HepG2 (cell line): Measurements from ENCODE around the gene DNAJB2. TPM values are rescaled to one million over a fixed set of nuclear protein-coding genes. Genes with fewer than 3 reads are reported as not detected.

Source experiments
- AHR ChIP-seq: IDR thresholded peaks from 2 replicates; pipeline ENCODE4 v1.6.1; 2018; ENCODE audit warnings: missing genetic modification reagents, missing compliant biosample characterization
- BRD4 ChIP-seq: sonication (generic); formaldehyde crosslinking; IDR thresholded peaks from 2 replicates; pipeline ENCODE4 v1.4.0; 2020; ENCODE audit warnings: missing genetic modification reagents
- HES4 ChIP-seq: sonication (generic); formaldehyde crosslinking; IDR thresholded peaks from 2 replicates; pipeline ENCODE4 v1.9.0; 2021; ENCODE audit warnings: mild to moderate bottlenecking, missing genetic modification reagents, borderline replicate concordance
- IKZF1 ChIP-seq: fragments of 450-650 bp; IDR thresholded peaks from 2 replicates; pipeline ENCODE4 v1.7.1; 2016
- MAF1 ChIP-seq: sonication (generic); formaldehyde crosslinking; IDR thresholded peaks from 2 replicates; pipeline ENCODE4 v1.5.0; 2020; ENCODE audit warnings: missing genetic modification reagents, borderline replicate concordance
- SATB2 ChIP-seq: sonication (generic); formaldehyde crosslinking; IDR thresholded peaks from 2 replicates; pipeline ENCODE4 v1.5.0; 2020; ENCODE audit warnings: missing genetic modification reagents
- SMAD1 ChIP-seq: sonication (generic); formaldehyde crosslinking; IDR thresholded peaks from 2 replicates; pipeline ENCODE4 v1.4.0; 2020; ENCODE audit warnings: missing genetic modification reagents, low read depth, mild to moderate bottlenecking, borderline replicate concordance
- TBX2 ChIP-seq: sonication (generic); formaldehyde crosslinking; IDR thresholded peaks from 2 replicates; pipeline ENCODE4 v1.5.0; 2020; ENCODE audit warnings: missing genetic modification reagents, mild to moderate bottlenecking, borderline replicate concordance
- ZNF383 ChIP-seq: sonication (generic); formaldehyde crosslinking; IDR thresholded peaks from 2 replicates; pipeline ENCODE4 v1.4.0; 2020; ENCODE audit warnings: missing genetic modification reagents, mild to moderate bottlenecking, borderline replicate concordance
- ZNF552 ChIP-seq: sonication (generic); formaldehyde crosslinking; IDR thresholded peaks from 2 replicates; pipeline ENCODE4 v1.9.0; 2022; ENCODE audit warnings: missing genetic modification reagents, mild to moderate bottlenecking, borderline replicate concordance
- ZNF607 ChIP-seq: sonication (generic); formaldehyde crosslinking; IDR thresholded peaks from 2 replicates; pipeline ENCODE4 v1.5.1; 2020; ENCODE audit warnings: missing genetic modification reagents, mild to moderate bottlenecking, borderline replicate concordance
- ZNF720 ChIP-seq: sonication (generic); formaldehyde crosslinking; IDR thresholded peaks from 2 replicates; pipeline ENCODE4 v1.4.0; 2020; ENCODE audit warnings: missing genetic modification reagents
- ZSCAN30 ChIP-seq: sonication (generic); formaldehyde crosslinking; IDR thresholded peaks from 2 replicates; pipeline ENCODE4 v1.5.0; 2020; ENCODE audit warnings: mild to moderate bottlenecking, missing genetic modification reagents
- polyA plus RNA-seq, 8 experiments: library from polyadenylated mRNA; depleted of rRNA in 3 of 8; stranded (reverse) in 7 of 8; unstranded in 1 of 8; fragments of >200 nt; fragmentation: Illumina TruSeq in 4 of 8; extraction: Trizol in 4 of 8; gene quantifications; 2 replicates each; pipeline versions ENCODE4 v1.2.1 to v1.2.3, GENCODE V29; 2011 to 2016; ENCODE audit warnings: low read depth in 4 of 8, missing spikeins in 1 of 8, mixed read lengths in 1 of 8; ENCODE audit not compliant: insufficient read depth in 1 of 8
- total RNA-seq, 5 experiments: library from RNA; depleted of rRNA; stranded (reverse); fragments of >200 nt; fragmentation: Illumina TruSeq; extraction: Trizol; gene quantifications; 2 replicates each; pipeline ENCODE4 v1.2.3, GENCODE V29; 2016; ENCODE audit warnings: low read depth in 1 of 5
- TF ChIP-seq, protein P1 (sequence below): sonication (generic); formaldehyde crosslinking; IDR thresholded peaks from 2 replicates; pipeline ENCODE4 v1.4.0; 2020; ENCODE audit warnings: missing genetic modification reagents, borderline replicate concordance
- TF ChIP-seq, protein P2 (sequence below): IDR thresholded peaks from 2 replicates; pipeline ENCODE4 v1.6.1; 2016; ENCODE audit warnings: missing biosample characterization, missing genetic modification reagents, low read depth
- TF ChIP-seq, protein P3 (sequence below): fragments of 450-650 bp; IDR thresholded peaks from 2 replicates; pipeline ENCODE4 v1.6.1; 2017; ENCODE audit warnings: mild to moderate bottlenecking
- TF ChIP-seq, protein P4 (sequence below): IDR thresholded peaks from 2 replicates; pipeline ENCODE4 v1.6.1; 2016; ENCODE audit warnings: mild to moderate bottlenecking, missing biosample characterization, missing genetic modification reagents
- TF ChIP-seq, protein P5 (sequence below): sonication (generic); formaldehyde crosslinking; IDR thresholded peaks from 2 replicates; pipeline ENCODE4 v1.5.0; 2020; ENCODE audit warnings: mild to moderate bottlenecking, missing genetic modification reagents

Gene DNAJB2
- total and polyA plus RNA-seq, 2 of the 13 experiments (the other 11 are each of a cell fraction or from before 2014, with no cell fraction given): 21.3 to 31.1 TPM

DNA sequence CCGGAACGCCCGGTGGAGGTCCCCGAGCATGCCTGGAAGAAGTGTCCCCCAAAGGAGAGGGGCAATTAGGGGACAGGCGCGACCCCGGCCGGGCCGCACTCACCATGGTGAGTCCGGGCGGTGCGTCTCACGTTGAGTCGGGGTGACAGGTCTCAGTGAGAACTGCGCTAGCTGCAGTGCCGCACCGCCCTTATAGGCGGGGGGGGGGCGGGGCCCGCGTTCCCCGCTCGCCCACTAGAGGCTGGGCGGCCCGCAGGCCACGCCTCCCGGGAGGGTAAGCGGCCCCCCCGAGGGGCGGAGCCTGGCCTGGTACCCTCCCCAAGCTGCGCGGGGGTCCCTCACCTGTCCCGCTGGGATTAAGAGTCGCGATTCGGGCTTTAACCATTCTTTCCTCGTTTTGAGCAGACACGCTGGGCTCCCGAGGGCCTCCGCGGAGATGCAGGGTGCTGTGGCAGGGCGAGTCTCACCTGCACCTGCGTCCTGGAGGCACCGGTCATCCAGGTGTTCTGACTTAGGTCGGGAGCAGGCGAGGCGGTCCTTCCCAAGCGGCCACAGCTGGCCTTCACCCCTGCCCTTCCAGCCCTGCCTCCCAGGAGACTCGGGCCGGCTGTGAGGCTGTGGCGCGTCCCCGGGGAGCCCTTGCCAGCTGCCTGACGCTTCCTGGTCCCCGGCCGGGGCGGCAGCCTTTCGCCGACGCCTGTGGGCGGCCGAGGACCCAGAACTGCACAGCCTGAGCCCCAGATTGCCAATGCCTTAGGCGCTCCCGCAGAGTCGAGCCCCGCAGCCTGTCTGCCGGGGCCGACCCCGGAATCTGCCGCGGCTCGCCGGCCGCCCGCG, 25.2 kb upstream of the DNAJB2 start, which contains the start of gene TUBA4A (continued):
- TF ChIP-seq AHR (no peak), TBX2 (CRISPR knock-in tag) (peak; percentile 64; the same call in 1 of the 2 replicates), SMAD1 (CRISPR knock-in tag) (0 out of 2 replicates have a peak, but pooled peaks have one; percentile 2), ZNF383 (CRISPR knock-in tag) (peak; percentile 81; the same call in 1 of the 2 replicates), ZNF552 (CRISPR knock-in tag) (no peak; the same call in 1 of the 2 replicates), IKZF1 (no peak), ZNF720 (CRISPR knock-in tag) (no peak), ZNF607 (CRISPR knock-in tag) (peak; percentile 54; the same call in 1 of the 2 replicates), SATB2 (CRISPR knock-in tag) (no peak), MAF1 (0 out of 2 replicates have a peak, but pooled peaks have one; percentile 37), ZSCAN30 (no peak), HES4 (peak; percentile 31; the same call in 1 of the 2 replicates), BRD4 (CRISPR knock-in tag) (no peak)
- TF ChIP-seq, protein P1, sequence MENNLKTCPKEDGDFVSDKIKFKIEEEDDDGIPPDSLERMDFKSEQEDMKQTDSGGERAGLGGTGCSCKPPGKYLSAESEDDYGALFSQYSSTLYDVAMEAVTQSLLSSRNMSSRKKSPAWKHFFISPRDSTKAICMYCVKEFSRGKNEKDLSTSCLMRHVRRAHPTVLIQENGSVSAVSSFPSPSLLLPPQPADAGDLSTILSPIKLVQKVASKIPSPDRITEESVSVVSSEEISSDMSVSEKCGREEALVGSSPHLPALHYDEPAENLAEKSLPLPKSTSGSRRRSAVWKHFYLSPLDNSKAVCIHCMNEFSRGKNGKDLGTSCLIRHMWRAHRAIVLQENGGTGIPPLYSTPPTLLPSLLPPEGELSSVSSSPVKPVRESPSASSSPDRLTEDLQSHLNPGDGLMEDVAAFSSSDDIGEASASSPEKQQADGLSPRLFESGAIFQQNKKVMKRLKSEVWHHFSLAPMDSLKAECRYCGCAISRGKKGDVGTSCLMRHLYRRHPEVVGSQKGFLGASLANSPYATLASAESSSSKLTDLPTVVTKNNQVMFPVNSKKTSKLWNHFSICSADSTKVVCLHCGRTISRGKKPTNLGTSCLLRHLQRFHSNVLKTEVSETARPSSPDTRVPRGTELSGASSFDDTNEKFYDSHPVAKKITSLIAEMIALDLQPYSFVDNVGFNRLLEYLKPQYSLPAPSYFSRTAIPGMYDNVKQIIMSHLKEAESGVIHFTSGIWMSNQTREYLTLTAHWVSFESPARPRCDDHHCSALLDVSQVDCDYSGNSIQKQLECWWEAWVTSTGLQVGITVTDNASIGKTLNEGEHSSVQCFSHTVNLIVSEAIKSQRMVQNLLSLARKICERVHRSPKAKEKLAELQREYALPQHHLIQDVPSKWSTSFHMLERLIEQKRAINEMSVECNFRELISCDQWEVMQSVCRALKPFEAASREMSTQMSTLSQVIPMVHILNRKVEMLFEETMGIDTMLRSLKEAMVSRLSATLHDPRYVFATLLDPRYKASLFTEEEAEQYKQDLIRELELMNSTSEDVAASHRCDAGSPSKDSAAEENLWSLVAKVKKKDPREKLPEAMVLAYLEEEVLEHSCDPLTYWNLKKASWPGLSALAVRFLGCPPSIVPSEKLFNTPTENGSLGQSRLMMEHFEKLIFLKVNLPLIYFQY (CRISPR knock-in tag): peak; percentile 12; the same call in 1 of the 2 replicates
- TF ChIP-seq, protein P2, sequence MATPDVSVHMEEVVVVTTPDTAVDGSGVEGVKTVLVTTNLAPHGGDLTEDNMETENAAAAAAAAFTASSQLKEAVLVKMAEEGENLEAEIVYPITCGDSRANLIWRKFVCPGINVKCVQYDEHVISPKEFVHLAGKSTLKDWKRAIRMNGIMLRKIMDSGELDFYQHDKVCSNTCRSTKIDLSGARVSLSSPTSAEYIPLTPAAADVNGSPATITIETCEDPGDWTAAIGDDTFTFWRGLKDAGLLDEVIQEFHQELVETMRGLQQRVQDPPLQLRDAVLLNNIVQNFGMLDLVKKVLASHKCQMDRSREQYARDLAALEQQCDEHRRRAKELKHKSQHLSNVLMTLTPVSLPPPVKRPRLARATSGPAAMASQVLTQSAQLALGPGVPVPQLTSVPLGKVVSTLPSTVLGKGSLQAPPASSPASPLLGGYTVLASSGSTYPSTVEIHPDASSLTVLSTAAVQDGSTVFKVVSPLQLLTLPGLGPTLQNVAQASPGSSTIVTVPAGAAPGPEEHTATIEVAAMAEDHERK: no peak
- TF ChIP-seq, protein P3, sequence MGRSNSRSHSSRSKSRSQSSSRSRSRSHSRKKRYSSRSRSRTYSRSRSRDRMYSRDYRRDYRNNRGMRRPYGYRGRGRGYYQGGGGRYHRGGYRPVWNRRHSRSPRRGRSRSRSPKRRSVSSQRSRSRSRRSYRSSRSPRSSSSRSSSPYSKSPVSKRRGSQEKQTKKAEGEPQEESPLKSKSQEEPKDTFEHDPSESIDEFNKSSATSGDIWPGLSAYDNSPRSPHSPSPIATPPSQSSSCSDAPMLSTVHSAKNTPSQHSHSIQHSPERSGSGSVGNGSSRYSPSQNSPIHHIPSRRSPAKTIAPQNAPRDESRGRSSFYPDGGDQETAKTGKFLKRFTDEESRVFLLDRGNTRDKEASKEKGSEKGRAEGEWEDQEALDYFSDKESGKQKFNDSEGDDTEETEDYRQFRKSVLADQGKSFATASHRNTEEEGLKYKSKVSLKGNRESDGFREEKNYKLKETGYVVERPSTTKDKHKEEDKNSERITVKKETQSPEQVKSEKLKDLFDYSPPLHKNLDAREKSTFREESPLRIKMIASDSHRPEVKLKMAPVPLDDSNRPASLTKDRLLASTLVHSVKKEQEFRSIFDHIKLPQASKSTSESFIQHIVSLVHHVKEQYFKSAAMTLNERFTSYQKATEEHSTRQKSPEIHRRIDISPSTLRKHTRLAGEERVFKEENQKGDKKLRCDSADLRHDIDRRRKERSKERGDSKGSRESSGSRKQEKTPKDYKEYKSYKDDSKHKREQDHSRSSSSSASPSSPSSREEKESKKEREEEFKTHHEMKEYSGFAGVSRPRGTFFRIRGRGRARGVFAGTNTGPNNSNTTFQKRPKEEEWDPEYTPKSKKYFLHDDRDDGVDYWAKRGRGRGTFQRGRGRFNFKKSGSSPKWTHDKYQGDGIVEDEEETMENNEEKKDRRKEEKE: no peak
- TF ChIP-seq, protein P4, sequence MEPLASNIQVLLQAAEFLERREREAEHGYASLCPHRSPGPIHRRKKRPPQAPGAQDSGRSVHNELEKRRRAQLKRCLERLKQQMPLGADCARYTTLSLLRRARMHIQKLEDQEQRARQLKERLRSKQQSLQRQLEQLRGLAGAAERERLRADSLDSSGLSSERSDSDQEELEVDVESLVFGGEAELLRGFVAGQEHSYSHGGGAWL (CRISPR knock-in tag): peak; percentile 48
- TF ChIP-seq, protein P5, sequence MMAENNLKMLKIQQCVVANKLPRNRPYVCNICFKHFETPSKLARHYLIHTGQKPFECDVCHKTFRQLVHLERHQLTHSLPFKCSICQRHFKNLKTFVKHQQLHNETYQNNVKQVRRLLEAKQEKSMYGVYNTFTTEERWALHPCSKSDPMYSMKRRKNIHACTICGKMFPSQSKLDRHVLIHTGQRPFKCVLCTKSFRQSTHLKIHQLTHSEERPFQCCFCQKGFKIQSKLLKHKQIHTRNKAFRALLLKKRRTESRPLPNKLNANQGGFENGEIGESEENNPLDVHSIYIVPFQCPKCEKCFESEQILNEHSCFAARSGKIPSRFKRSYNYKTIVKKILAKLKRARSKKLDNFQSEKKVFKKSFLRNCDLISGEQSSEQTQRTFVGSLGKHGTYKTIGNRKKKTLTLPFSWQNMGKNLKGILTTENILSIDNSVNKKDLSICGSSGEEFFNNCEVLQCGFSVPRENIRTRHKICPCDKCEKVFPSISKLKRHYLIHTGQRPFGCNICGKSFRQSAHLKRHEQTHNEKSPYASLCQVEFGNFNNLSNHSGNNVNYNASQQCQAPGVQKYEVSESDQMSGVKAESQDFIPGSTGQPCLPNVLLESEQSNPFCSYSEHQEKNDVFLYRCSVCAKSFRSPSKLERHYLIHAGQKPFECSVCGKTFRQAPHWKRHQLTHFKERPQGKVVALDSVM (CRISPR knock-in tag): peak; percentile 73
